ENCODE results near the gene CCDC14.

DNA sequence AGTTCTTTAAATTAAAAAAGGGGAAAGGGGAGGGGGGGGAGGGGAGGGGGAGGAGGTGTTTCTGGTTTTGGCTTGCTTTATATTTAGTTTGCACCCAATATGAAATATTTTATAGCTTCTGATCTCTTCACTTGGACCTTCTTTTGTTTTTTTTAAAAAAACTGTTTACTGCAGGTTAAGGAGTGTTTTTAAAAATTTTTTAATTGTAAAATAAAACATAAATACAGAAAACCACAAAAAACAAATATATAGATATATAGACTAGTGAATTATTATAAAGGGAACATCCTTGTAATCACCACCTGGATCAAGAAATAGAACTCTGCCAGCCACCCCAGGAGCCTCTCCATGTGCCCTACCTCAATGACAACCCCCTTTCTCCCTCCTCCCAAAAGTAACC lies 76.0 kb downstream of the CCDC14 start:
- TF ChIP-seq, protein P1, sequence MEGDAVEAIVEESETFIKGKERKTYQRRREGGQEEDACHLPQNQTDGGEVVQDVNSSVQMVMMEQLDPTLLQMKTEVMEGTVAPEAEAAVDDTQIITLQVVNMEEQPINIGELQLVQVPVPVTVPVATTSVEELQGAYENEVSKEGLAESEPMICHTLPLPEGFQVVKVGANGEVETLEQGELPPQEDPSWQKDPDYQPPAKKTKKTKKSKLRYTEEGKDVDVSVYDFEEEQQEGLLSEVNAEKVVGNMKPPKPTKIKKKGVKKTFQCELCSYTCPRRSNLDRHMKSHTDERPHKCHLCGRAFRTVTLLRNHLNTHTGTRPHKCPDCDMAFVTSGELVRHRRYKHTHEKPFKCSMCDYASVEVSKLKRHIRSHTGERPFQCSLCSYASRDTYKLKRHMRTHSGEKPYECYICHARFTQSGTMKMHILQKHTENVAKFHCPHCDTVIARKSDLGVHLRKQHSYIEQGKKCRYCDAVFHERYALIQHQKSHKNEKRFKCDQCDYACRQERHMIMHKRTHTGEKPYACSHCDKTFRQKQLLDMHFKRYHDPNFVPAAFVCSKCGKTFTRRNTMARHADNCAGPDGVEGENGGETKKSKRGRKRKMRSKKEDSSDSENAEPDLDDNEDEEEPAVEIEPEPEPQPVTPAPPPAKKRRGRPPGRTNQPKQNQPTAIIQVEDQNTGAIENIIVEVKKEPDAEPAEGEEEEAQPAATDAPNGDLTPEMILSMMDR (conservative IDR thresholded peaks at IDR 0.05), result no peak
- TF ChIP-seq EZH2 (IDR thresholded peaks at IDR 0.05; ENCODE audit: low read depth), result no peak

Data from PC-9 (cell line).